Stimulated activated CD4-positive, alpha-beta T cell treated with anti-CD3 and anti-CD28 coated beads, Interleukin-2, amount 100 ng/mL, for 48 hours (primary cell): Measurements from ENCODE around the gene REEP2.
A peak's percentile ranks its signal among the peaks of the same experiment; 100 is the strongest.
"Not testable (repeated sequence)": the region's sequence is repeated elsewhere in the genome, so short reads cannot be mapped to it uniquely, and the experiment has no call there.

Experiments
- DNase-seq, 2 donors: peaks; one replicate each; pipeline ENCODE4 v3.0.0-alpha.2; 2020

The REEP2 gene

GRCh38 chr5:138466125-138466899 is 27.5 kb downstream of the REEP2 start:
- no peak for DNase-seq

DNA sequence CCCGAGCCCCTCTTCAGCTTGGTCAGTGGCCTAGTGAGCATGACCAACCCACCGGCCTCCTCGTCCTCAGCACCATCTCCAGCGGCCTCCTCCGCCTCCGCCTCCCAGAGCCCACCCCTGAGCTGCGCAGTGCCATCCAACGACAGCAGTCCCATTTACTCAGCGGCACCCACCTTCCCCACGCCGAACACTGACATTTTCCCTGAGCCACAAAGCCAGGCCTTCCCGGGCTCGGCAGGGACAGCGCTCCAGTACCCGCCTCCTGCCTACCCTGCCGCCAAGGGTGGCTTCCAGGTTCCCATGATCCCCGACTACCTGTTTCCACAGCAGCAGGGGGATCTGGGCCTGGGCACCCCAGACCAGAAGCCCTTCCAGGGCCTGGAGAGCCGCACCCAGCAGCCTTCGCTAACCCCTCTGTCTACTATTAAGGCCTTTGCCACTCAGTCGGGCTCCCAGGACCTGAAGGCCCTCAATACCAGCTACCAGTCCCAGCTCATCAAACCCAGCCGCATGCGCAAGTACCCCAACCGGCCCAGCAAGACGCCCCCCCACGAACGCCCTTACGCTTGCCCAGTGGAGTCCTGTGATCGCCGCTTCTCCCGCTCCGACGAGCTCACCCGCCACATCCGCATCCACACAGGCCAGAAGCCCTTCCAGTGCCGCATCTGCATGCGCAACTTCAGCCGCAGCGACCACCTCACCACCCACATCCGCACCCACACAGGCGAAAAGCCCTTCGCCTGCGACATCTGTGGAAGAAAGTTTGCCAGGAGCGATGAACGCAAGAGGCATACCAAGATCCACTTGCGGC is 28.2 kb downstream of the REEP2 start:
- DNase-seq: no peak

GRCh38 chr5:138467711-138468132 is 28.9 kb downstream of the REEP2 start:
- DNase-seq: no peak

GRCh38 chr5:138468133-138468965 is 29.5 kb downstream of the REEP2 start:
- no peak for DNase-seq

- no peak for DNase-seq
These were observed 30.2 kb downstream of the REEP2 start for GRCh38 chr5:138468966-138469539.

DNA sequence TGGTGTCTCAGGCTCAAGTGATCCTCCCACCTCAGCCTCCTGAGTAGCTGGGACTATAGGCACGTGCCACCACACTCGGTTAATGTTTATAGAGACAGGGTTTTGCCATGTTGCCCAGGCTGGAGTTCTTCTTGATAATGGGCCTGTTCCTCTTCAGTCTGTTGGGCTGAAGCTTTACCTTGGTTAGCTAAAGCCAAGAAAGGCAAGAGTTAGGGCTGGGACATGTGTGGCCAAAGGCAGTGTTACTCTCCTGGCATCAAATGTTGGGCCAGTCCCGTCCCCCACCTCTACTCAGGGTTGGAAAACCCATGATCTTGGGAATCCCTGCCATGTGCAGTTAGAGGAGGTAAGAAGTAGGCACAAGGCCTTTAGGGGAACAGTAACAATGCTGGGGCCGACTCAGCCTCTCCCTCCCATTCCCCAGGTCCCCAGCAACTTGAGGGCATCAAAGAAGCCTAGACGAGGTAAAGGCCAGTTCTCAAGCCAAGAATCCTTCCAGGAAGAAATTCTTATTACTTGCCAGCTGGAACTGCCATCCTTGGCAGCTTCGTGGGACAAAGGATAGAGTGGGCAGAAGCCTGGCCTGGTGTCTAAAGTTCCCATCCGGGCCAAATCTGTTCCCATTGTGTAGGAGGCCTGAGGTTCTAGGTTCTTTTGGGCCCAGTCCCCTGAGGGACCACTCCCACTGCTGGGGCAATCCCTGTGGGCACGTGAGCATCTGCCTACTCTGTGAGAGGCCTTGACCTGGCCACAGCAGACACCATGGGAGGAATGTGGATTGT is 30.9 kb downstream of the REEP2 start:
- no peak for DNase-seq

DNA sequence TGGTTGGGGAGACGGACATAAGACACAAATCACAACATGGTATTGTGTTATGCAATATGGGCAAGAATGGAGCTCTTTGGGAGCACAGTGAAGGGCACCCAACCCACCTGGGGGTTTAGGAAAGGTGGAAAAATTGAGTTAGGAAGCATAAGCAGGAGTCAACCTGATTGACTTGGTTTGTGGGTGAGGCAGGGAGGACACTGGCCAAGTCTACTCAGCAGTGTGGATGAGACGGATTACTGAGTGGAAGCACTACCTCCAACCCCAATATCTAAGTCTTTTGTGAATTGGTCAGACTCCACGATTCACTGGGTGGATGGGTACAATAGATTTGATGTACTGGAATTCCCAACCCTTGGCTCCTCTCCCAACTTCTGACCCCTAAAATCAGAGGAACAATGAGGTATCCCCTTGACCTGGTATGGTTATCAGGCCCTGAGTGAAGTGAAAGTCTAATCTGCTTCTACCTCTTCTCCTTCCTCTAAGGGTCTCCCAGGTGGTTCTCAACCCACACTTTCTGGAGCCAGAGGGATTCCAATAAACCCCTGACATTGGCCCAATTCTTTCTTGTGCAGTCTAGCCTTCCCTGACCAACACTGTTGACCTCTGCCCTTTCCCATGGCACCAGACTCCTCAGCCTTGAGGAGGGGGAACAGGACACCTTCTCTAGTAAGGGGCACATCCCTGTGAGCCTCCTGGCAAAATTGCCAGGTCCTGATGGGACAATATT is 31.6 kb downstream of the REEP2 start:
- DNase-seq: no peak

GRCh38 chr5:138471052-138471361 is 32.1 kb downstream of the REEP2 start:
- DNase-seq: no peak

- DNase-seq: no peak
These were observed 33.5 kb downstream of the REEP2 start for GRCh38 chr5:138472353-138472752.

DNA sequence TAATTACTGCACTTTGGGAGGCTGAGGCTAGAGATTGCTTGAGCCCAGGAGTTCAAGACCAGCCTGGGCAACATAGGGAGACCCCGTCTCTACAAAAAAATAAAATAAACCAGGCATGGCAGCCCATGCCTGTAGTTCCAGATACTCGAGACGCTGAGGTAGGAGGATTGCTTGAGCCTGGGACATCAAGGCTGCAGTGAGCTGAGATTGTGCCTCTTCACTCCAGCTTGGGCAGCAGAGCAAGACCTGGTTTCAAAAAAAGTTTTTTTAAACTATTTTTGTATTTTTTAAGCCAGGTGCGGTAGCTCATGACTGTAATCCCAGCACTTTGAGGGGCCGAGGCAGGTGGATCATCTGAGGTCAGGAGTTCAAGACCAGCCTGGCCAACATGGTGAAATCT is 34.3 kb downstream of the REEP2 start:
- not testable (repeated sequence) for DNase-seq

DNA sequence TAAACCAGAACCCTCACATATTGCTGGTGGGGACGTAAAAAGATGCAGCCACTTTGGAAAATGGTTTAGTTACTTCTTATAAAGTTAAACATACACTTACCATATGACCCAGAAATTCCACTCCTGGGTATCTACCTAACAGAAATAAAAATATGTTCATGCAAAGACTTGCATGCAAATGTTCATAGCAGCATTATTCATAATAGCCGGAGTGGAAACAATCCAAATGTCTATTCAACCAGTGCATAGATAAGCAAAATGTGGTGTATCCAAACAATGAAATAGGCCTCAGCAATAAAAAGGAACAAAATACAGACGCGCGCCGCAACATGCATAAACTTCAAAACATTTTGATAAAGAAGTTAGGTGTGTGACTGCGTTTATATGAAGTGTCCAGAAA is 38.1 kb downstream of the REEP2 start:
- no peak for DNase-seq

GRCh38 chr5:138482638-138483037 is 43.8 kb downstream of the REEP2 start:
- DNase-seq: no peak

DNA sequence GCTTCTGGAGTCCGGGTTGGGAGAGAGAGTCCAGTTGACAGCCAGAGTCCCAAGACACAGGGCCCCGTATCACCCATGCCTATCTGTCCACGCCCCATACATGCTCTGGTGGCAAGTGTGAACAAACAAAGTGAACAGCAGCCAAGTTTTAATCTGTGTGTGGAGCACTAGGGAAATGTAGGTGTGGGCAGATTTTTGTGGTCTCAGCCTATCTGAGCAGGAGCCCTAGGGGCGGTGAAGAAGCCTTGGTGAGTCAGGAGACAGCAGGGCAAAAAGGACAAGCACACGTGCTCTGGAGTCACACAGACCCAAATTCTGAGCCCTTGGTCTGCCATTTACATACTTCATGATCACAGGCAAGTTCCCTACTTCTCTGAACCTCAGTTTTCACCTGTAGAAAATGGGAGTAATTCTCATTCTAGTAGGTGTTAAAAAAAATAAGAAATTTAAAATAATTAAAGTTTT is 49.7 kb downstream of the REEP2 start:
- no peak for DNase-seq

GRCh38 chr5:138489683-138490061 is 50.8 kb downstream of the REEP2 start:
- DNase-seq: no peak

GRCh38 chr5:138490648-138491283 is 51.9 kb downstream of the REEP2 start:
- no peak for DNase-seq

DNA sequence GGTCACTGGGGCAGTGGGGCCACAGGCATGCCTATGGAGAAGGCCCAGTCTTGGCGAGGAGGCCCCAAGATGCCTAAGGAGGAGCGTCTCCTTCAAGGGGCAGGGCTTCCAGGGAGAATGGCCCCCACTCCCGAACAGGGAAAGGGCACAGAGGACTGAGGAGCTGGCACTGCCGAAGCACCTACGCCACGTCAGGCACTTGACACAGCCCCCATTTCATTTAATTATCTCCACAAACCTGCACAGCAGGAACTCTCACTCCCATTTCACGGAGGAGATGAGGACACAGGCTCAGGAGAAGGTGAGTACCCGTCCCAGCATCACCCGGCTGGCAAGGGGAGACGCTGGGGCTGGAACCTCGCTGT is 52.4 kb downstream of the REEP2 start:
- DNase-seq: no peak

GRCh38 chr5:138491669-138492559 is 53.1 kb downstream of the REEP2 start:
- DNase-seq: peak; percentile 71 to 78

DNA sequence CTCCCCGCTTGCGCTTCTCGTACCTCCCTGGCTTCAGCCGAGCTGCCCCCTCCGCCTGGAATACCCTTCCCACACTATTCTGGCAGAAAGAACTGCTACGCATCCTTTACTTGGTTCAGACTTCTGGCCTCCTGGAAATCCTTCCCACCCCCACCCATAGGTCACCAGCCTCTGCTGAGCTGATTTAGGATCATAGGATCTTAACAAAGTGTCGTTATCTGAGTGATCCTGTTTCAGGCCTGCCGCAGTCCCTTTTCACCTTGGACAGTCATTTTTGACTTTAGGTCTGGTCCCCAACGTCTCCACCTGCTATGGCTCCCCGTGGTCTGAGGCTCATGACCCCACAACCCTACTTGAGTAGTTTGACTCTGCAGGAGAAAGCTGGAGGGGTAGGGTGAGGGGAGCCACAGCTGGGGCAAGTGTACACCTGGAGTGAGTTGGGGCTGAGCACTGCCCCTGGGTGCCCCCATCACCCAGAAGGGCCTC is 53.7 kb downstream of the REEP2 start:
- no peak for DNase-seq

DNA sequence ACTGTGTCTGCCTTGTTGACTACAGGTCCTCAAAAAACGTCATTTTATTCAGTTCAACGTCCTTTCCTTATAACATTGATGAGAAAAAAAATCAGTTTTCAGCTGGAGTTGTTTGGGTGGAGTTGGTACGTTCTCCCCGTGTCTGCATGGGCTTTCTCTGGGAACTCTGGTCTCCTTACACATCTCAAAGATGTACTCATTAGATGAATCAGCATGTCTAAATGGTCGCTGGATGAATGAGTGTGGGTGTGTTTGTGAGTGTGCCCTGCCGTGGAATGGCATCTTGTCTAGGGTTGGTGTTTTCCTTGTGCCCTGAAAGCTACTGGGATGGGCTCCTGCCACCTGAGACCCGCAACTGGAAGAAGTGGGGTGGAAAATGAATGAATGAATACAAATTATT is 56.5 kb downstream of the REEP2 start:
- no peak for DNase-seq
